H9 (cell line): Measurements from ENCODE around the gene TRPV4. TPM values are rescaled to one million over a fixed set of nuclear protein-coding genes. Genes with fewer than 3 reads are reported as not detected.

ENCODE experiments used
- DNase-seq: peaks from one replicate; pipeline ENCODE4 v3.0.0-alpha.2; 2017
- H2AFZ ChIP-seq: one replicate; pipeline ENCODE4 v1.6.1; 2013; ENCODE audit warnings: mild to moderate bottlenecking, low read length, control low read depth, moderate library complexity
- H2AK5ac ChIP-seq: 2 replicates; pipeline ENCODE4 v1.6.1; 2013; ENCODE audit warnings: low read length, control low read depth, mixed read lengths; ENCODE audit not compliant: insufficient read length
- H2BK120ac ChIP-seq: one replicate; pipeline ENCODE4 v1.6.1; 2013; ENCODE audit warnings: low read depth, mild to moderate bottlenecking, low read length, control low read depth, inconsistent platforms; ENCODE audit not compliant: poor library complexity, severe bottlenecking
- H2BK12ac ChIP-seq: 2 replicates; pipeline ENCODE4 v1.6.1; 2013; ENCODE audit warnings: low read length, control low read depth, mixed read lengths, low read depth; ENCODE audit not compliant: insufficient read length
- H2BK15ac ChIP-seq: 2 replicates; pipeline ENCODE4 v1.6.1; 2013; ENCODE audit warnings: low read depth, low read length, control low read depth
- H2BK20ac ChIP-seq: one replicate; pipeline ENCODE4 v1.6.1; 2013; ENCODE audit warnings: low read depth, mild to moderate bottlenecking, low read length, control low read depth, inconsistent platforms; ENCODE audit not compliant: poor library complexity, severe bottlenecking
- H2BK5ac ChIP-seq: 2 replicates; pipeline ENCODE4 v1.6.1; 2013; ENCODE audit warnings: low read length, control low read depth, mixed read lengths; ENCODE audit not compliant: insufficient read length
- H3K14ac ChIP-seq: 2 replicates; pipeline ENCODE4 v1.6.1; 2013; ENCODE audit warnings: low read length, control low read depth; ENCODE audit not compliant: insufficient read depth
- H3K18ac ChIP-seq: 2 replicates; pipeline ENCODE4 v1.6.1; 2013; ENCODE audit warnings: low read depth, mild to moderate bottlenecking, mixed read lengths, low read length, control low read depth; ENCODE audit not compliant: insufficient read length
- H3K23ac ChIP-seq: 2 replicates; pipeline ENCODE4 v1.6.1; 2013; ENCODE audit warnings: low read length, control low read depth, mixed read lengths, low read depth; ENCODE audit not compliant: insufficient read length
- H3K23me2 ChIP-seq: 2 replicates; pipeline ENCODE4 v1.6.1; 2013; ENCODE audit warnings: low read depth, mild to moderate bottlenecking, mixed read lengths, low read length, control low read depth; ENCODE audit not compliant: insufficient read length, poor library complexity, severe bottlenecking
- H3K27ac ChIP-seq: 2 replicates; pipeline ENCODE4 v1.5.1; 2013; ENCODE audit warnings: low read length, control low read depth, mixed read lengths, low read depth; ENCODE audit not compliant: insufficient read length
- H3K27me3 ChIP-seq: 2 replicates; pipeline ENCODE4 v1.6.1; 2013; ENCODE audit warnings: low read length, control low read depth, inconsistent platforms; ENCODE audit not compliant: insufficient read depth
- H3K4ac ChIP-seq: 2 replicates; pipeline ENCODE4 v1.6.1; 2013; ENCODE audit warnings: low read depth, mild to moderate bottlenecking, control low read depth, inconsistent platforms, low read length, moderate library complexity
- H3K4me1 ChIP-seq: 2 replicates; pipeline ENCODE4 v1.6.1; 2013; ENCODE audit warnings: low read length, control low read depth, inconsistent platforms; ENCODE audit not compliant: insufficient read depth
- H3K4me2 ChIP-seq: 2 replicates; pipeline ENCODE4 v1.6.1; 2013; ENCODE audit warnings: low read length, control low read depth, mixed read lengths; ENCODE audit not compliant: insufficient read length, insufficient read depth
- H3K56ac ChIP-seq: 2 replicates; pipeline ENCODE4 v1.6.1; 2013; ENCODE audit warnings: low read depth, mild to moderate bottlenecking, mixed read lengths, low read length, control low read depth; ENCODE audit not compliant: insufficient read length
- H3K79me1 ChIP-seq: 2 replicates; pipeline ENCODE4 v1.6.1; 2013; ENCODE audit warnings: low read depth, mild to moderate bottlenecking, moderate library complexity, low read length, control low read depth, inconsistent platforms; ENCODE audit not compliant: insufficient read depth, poor library complexity, severe bottlenecking
- H3K79me2 ChIP-seq: 2 replicates; pipeline ENCODE4 v1.6.1; 2013; ENCODE audit warnings: low read length, control low read depth, inconsistent platforms; ENCODE audit not compliant: insufficient read depth
- H3K9ac ChIP-seq: 2 replicates; pipeline ENCODE4 v1.6.1; 2013; ENCODE audit warnings: low read length, control low read depth, mixed read lengths; ENCODE audit not compliant: insufficient read length; ENCODE audit errors: extremely low read depth
- H3K9me3 ChIP-seq: one replicate; pipeline ENCODE4 v1.6.1; 2013; ENCODE audit warnings: low read depth, low read length, inconsistent platforms; ENCODE audit not compliant: control insufficient read depth
- H3T11ph ChIP-seq: one replicate; pipeline ENCODE4 v1.6.1; 2013; ENCODE audit warnings: mild to moderate bottlenecking, low read length, control low read depth, inconsistent platforms
- H4K20me1 ChIP-seq: one replicate; pipeline ENCODE4 v1.6.1; 2013; ENCODE audit not compliant: control insufficient read depth, insufficient read length, insufficient read depth
- H4K5ac ChIP-seq: 2 replicates; pipeline ENCODE4 v1.6.1; 2013; ENCODE audit warnings: low read depth, mild to moderate bottlenecking, mixed read lengths, low read length, control low read depth; ENCODE audit not compliant: insufficient read length
- H4K8ac ChIP-seq: replicated peaks from 2 replicates; pipeline ENCODE4 v1.6.1; 2013; ENCODE audit warnings: low read length, control low read depth, mixed read lengths, low read depth; ENCODE audit not compliant: insufficient read length
- H4K91ac ChIP-seq: 2 replicates; pipeline ENCODE4 v1.6.1; 2013; ENCODE audit warnings: low read depth, mild to moderate bottlenecking, moderate library complexity, mixed read lengths, low read length, control low read depth; ENCODE audit not compliant: insufficient read length
- H3K27ac Mint-ChIP-seq, 3 experiments: 2 replicates in 2 of 3; 3 replicates in 1 of 3; pipeline ENCODE4 v1.8.0; 2020 to 2021; ENCODE audit warnings: mixed read lengths in 3 of 3, mild to moderate bottlenecking in 1 of 3, moderate library complexity in 1 of 3
- H3K27me3 Mint-ChIP-seq: 2 replicates; pipeline ENCODE4 v1.8.0; 2021; ENCODE audit warnings: low read depth, mild to moderate bottlenecking, moderate library complexity, mixed read lengths
- H3K36me3 Mint-ChIP-seq, 3 experiments: 2 replicates in 2 of 3; 3 replicates in 1 of 3; pipeline ENCODE4 v1.8.0; 2020 to 2021; ENCODE audit warnings: low read depth in 3 of 3, mixed read lengths in 3 of 3; ENCODE audit not compliant: insufficient read depth in 1 of 3
- H3K4me1 Mint-ChIP-seq, 2 experiments: 2 replicates each; pipeline ENCODE4 v1.8.0; 2020; ENCODE audit warnings: mixed read lengths in 2 of 2
- H3K4me3 Mint-ChIP-seq, 2 experiments: 2 replicates in 1 of 2; 3 replicates in 1 of 2; pipeline ENCODE4 v1.8.0; 2020 to 2021; ENCODE audit warnings: mild to moderate bottlenecking in 2 of 2, mixed read lengths in 2 of 2, moderate library complexity in 1 of 2
- H3K9me3 Mint-ChIP-seq, 2 experiments: 2 replicates in 1 of 2; 3 replicates in 1 of 2; pipeline ENCODE4 v1.8.0; 2020; ENCODE audit warnings: mild to moderate bottlenecking in 2 of 2, mixed read lengths in 2 of 2, moderate library complexity in 1 of 2
- CTCF ChIP-seq: fragments of 200-600 bp; sonication (generic); conservative IDR thresholded peaks from 3 replicates; pipeline ENCODE4 v1.8.0; 2021; ENCODE audit warnings: antibody characterized with exemption, mild to moderate bottlenecking
- WGBS: extraction: QIAGEN DNeasy Blood & Tissue Kit; methylation state at CpG from one replicate; pipeline ENCODE4 v1.1.7; 2013; ENCODE audit warnings: missing lambda C conversion rate, low lambda C conversion rate, mixed read lengths; ENCODE audit not compliant: insufficient read length; ENCODE audit errors: extremely low coverage; 5-methylcytosine and 5-hydroxymethylcytosine counted together
- total RNA-seq: library from RNA; stranded (reverse); gene quantifications from 2 replicates; pipeline ENCODE4 v1.2.1, GENCODE V29; 2021

TRPV4 gene
- total RNA-seq, 1 experiment from 2014 or later, result 4.9 TPM

- Histone ChIP-seq H3K14ac (no peak overlapping the region), H4K91ac (no peak overlapping the region), H3K9ac (no peak overlapping the region), H3K79me1 (no peaks in the 10 kb centered on the region), H2AFZ (no peak overlapping the region), H2AK5ac (no peak overlapping the region), H3K23ac (no peak overlapping the region), H3K23me2 (peaks cover 3% of the 10 kb centered on the region), H4K8ac (no peak overlapping the region), H4K5ac (no peak overlapping the region), H2BK120ac (no peak overlapping the region), H3K27me3 (no peaks in the 10 kb centered on the region), H3K79me2 (no peaks in the 10 kb centered on the region), H4K20me1 (no peaks in the 10 kb centered on the region), H2BK20ac (no peak overlapping the region), H3K9me3 (no peaks in the 10 kb centered on the region), H3K4ac (no peak overlapping the region), H3K27ac (no peak overlapping the region), H3K56ac (no peak overlapping the region), H3K18ac (no peak overlapping the region), H3T11ph (no peak overlapping the region), H3K4me2 (no peak overlapping the region), H2BK12ac (no peak overlapping the region), H3K4me1 (no peaks in the 10 kb centered on the region), H2BK15ac (no peak overlapping the region), H2BK5ac (no peak overlapping the region)
- H3K4me1 Mint-ChIP-seq, result peaks cover 5 to 7% of the 10 kb centered on the region in 2 experiments
- no peak overlapping the region for H3K4me3 Mint-ChIP-seq
- TF ChIP-seq CTCF, result no peak
- H3K36me3 Mint-ChIP-seq, result peaks cover 0 to 9% (median 2%) of the 10 kb centered on the region in 3 experiments; a peak in 3 of 7 replicates
- DNase-seq, result no peak
- peaks cover 2 to 3% of the 10 kb centered on the region in 2 experiments; a peak in 1 of 5 replicates for H3K9me3 Mint-ChIP-seq
- no peak overlapping the region for H3K27ac Mint-ChIP-seq
- no CpG with 5 or more reads among the region's 9 CpGs for WGBS
- peaks cover 2% of the 10 kb centered on the region; the same call in 1 of the 2 replicates for H3K27me3 Mint-ChIP-seq
Observed at GRCh38 chr12:109782326-109782703, 50.9 kb downstream of the TRPV4 start.
